H1 (cell line): ENCODE measurements around the gene NAP1L1. TPM values are rescaled to one million over a fixed set of nuclear protein-coding genes. Genes with fewer than 3 reads are reported as not detected.

Experiments
- CTCF ChIA-PET: fragments of 300-600 bp; sonication (Branson Sonifier 250); formaldehyde crosslinking; loops from one replicate; lab custom pipeline; 2021; ENCODE audit not compliant: partially characterized antibody; lab: Charles Lee
- POLR2A ChIA-PET: fragments of 300-600 bp; sonication (Branson Sonifier 250); formaldehyde crosslinking; loops from one replicate; lab custom pipeline; 2021; ENCODE audit warnings: inconsistent platforms; ENCODE audit not compliant: partially characterized antibody; lab: Charles Lee
- DNase-seq, 2 experiments: peaks; one replicate each; pipeline versions ENCODE4 v3.0.0 to v3.0.0-alpha.2; 2010 to 2022; ENCODE audit warnings: low spot score in 2 of 2, low read depth in 1 of 2, mixed read lengths in 1 of 2
- FAIRE-seq: peaks from 2 replicates; lab custom pipeline; 2011; peaks lifted over from hg19 to GRCh38; lab: Jason Lieb, UNC
- H2AFZ ChIP-seq: 2 replicates; pipeline ENCODE4 v1.8.1; 2012; ENCODE audit warnings: low read length, inconsistent platforms
- H2AK5ac ChIP-seq: 2 replicates; pipeline ENCODE4 v1.6.1; 2013; ENCODE audit warnings: low read depth, low read length
- H2BK120ac ChIP-seq: replicated peaks from 2 replicates; pipeline ENCODE3; 2013; ENCODE audit warnings: low read depth, low read length, inconsistent platforms
- H2BK12ac ChIP-seq: 2 replicates; pipeline ENCODE4 v1.6.1; 2013; ENCODE audit warnings: low read depth, low read length
- H2BK15ac ChIP-seq: 2 replicates; pipeline ENCODE4 v1.6.1; 2013; ENCODE audit warnings: low read length
- H2BK20ac ChIP-seq: 2 replicates; pipeline ENCODE4 v1.6.1; 2013; ENCODE audit warnings: low read length
- H2BK5ac ChIP-seq: 2 replicates; pipeline ENCODE4 v1.6.1; 2013; ENCODE audit warnings: low read depth, low read length
- H3K14ac ChIP-seq: 2 replicates; pipeline ENCODE4 v1.6.1; 2013; ENCODE audit warnings: inconsistent platforms; ENCODE audit not compliant: insufficient read length
- H3K18ac ChIP-seq: 2 replicates; pipeline ENCODE4 v1.6.1; 2013; ENCODE audit warnings: low read length; ENCODE audit errors: extremely low read depth
- H3K23ac ChIP-seq: 2 replicates; pipeline ENCODE4 v1.6.1; 2013; ENCODE audit warnings: inconsistent platforms; ENCODE audit not compliant: insufficient read length
- H3K23me2 ChIP-seq: 2 replicates; pipeline ENCODE4 v1.6.1; 2013; ENCODE audit warnings: low read depth, low read length
- H3K27ac ChIP-seq: 2 replicates; pipeline ENCODE4 v1.6.1; 2011; ENCODE audit warnings: low read depth, low read length, inconsistent platforms
- H3K27me3 ChIP-seq, 4 experiments: replicated peaks in 1 of 4; 1 replicate in 1 of 4; 2 replicates in 3 of 4; pipeline versions ENCODE4 v1.6.1 to v1.8.1; 2011 to 2013; ENCODE audit warnings: low read length in 3 of 4, mild to moderate bottlenecking in 3 of 4, inconsistent platforms in 2 of 4, mixed read lengths in 2 of 4, moderate library complexity in 1 of 4; ENCODE audit not compliant: control insufficient read depth in 3 of 4, insufficient read depth in 3 of 4; ENCODE audit errors: extremely low read depth in 1 of 4
- H3K36me3 ChIP-seq, 4 experiments: 2 replicates each; pipeline versions ENCODE4 v1.6.1 to v1.8.1; 2011 to 2013; ENCODE audit warnings: mild to moderate bottlenecking in 4 of 4, low read length in 3 of 4, moderate library complexity in 2 of 4, control low read depth in 1 of 4, inconsistent platforms in 1 of 4; ENCODE audit not compliant: insufficient read depth in 4 of 4, control insufficient read depth in 2 of 4
- H3K4ac ChIP-seq: replicated peaks from 2 replicates; pipeline ENCODE3; 2013; ENCODE audit warnings: low read length, low read depth, mixed read lengths, inconsistent platforms; ENCODE audit not compliant: insufficient read length
- H3K4me1 ChIP-seq, 4 experiments: replicated peaks in 1 of 4; 1 replicate in 1 of 4; 2 replicates in 3 of 4; pipeline versions ENCODE4 v1.6.1 to v1.8.1; 2011 to 2013; ENCODE audit warnings: low read length in 3 of 4, inconsistent platforms in 2 of 4, mixed read lengths in 1 of 4; ENCODE audit not compliant: insufficient read depth in 4 of 4, control insufficient read depth in 3 of 4
- H3K4me2 ChIP-seq, 2 experiments: 2 replicates each; pipeline versions ENCODE4 v1.6.1 to v1.8.1; 2011 to 2013; ENCODE audit warnings: low read depth in 2 of 2, low read length in 2 of 2, control low read depth in 1 of 2, inconsistent platforms in 1 of 2, mild to moderate bottlenecking in 1 of 2; ENCODE audit not compliant: insufficient read depth in 1 of 2
- H3K4me3 ChIP-seq, 4 experiments: fragments of 200-600, 300-600 bp in 1 of 4; sonication (generic), shearing (Covaris generic), sonication (Bioruptor Twin) in 1 of 4; 2 replicates each; pipeline versions ENCODE4 v1.5.1 to v1.8.1; 2011 to 2016; ENCODE audit warnings: low read length in 4 of 4, low read depth in 3 of 4, control low read depth in 2 of 4, inconsistent platforms in 2 of 4, mild to moderate bottlenecking in 2 of 4, mixed read lengths in 1 of 4, moderate library complexity in 1 of 4; ENCODE audit not compliant: insufficient read depth in 2 of 4; ENCODE audit errors: extremely low read depth in 1 of 4
- H3K56ac ChIP-seq: replicated peaks from 2 replicates; pipeline ENCODE3; 2013; ENCODE audit warnings: low read depth, mild to moderate bottlenecking, mixed read lengths, low read length, inconsistent platforms; ENCODE audit not compliant: insufficient read length
- H3K79me1 ChIP-seq: 2 replicates; pipeline ENCODE4 v1.6.1; 2013; ENCODE audit warnings: low read depth, low read length, control low read depth
- H3K79me2 ChIP-seq, 2 experiments: 2 replicates each; pipeline versions ENCODE4 v1.6.1 to v1.8.1; 2012 to 2013; ENCODE audit warnings: low read length in 2 of 2, mild to moderate bottlenecking in 2 of 2, inconsistent platforms in 1 of 2; ENCODE audit not compliant: insufficient read depth in 2 of 2, control insufficient read depth in 1 of 2
- H3K9ac ChIP-seq, 4 experiments: replicated peaks in 1 of 4; 1 replicate in 1 of 4; 2 replicates in 3 of 4; pipeline versions ENCODE4 v1.6.1 to v1.8.1; 2011 to 2013; ENCODE audit warnings: low read depth in 3 of 4, low read length in 3 of 4, control low read depth in 2 of 4, mild to moderate bottlenecking in 2 of 4, moderate library complexity in 2 of 4, inconsistent platforms in 1 of 4; ENCODE audit errors: extremely low read depth in 1 of 4
- H3K9me3 ChIP-seq, 2 experiments: 2 replicates each; pipeline versions ENCODE4 v1.6.1 to v1.8.1; 2012 to 2013; ENCODE audit warnings: mild to moderate bottlenecking in 2 of 2, moderate library complexity in 2 of 2, control low read depth in 1 of 2, inconsistent platforms in 1 of 2, low read depth in 1 of 2, low read length in 1 of 2, mixed read lengths in 1 of 2; ENCODE audit not compliant: insufficient read depth in 2 of 2
- H4K20me1 ChIP-seq, 2 experiments: replicated peaks in 1 of 2; 2 replicates each; pipeline versions ENCODE3 to v1.8.1; 2011 to 2013; ENCODE audit warnings: inconsistent platforms in 2 of 2, low read length in 2 of 2, mild to moderate bottlenecking in 1 of 2; ENCODE audit not compliant: insufficient read depth in 2 of 2, control insufficient read depth in 1 of 2
- H4K5ac ChIP-seq: 2 replicates; pipeline ENCODE4 v1.6.1; 2013; ENCODE audit warnings: low read length, low read depth, mixed read lengths, inconsistent platforms; ENCODE audit not compliant: insufficient read length
- H4K8ac ChIP-seq: 2 replicates; pipeline ENCODE4 v1.8.0; 2013; ENCODE audit warnings: mild to moderate bottlenecking, moderate library complexity, low read length, inconsistent platforms; ENCODE audit not compliant: insufficient read depth; ENCODE audit errors: extremely low read depth
- H4K91ac ChIP-seq: replicated peaks from 2 replicates; pipeline ENCODE3; 2013; ENCODE audit warnings: low read length, mixed read lengths, inconsistent platforms; ENCODE audit not compliant: insufficient read length
- BCL11A ChIP-seq, 2 experiments: IDR thresholded peaks; one replicate each; pipeline ENCODE4 v1.6.1; 2011; ENCODE audit warnings: low read depth in 2 of 2, low read length in 2 of 2, mild to moderate bottlenecking in 2 of 2
- KDM4A ChIP-seq: IDR thresholded peaks from one replicate; pipeline ENCODE4 v1.7.1; 2012; ENCODE audit warnings: low read depth, mild to moderate bottlenecking, moderate library complexity, low read length, inconsistent platforms; ENCODE audit not compliant: severe bottlenecking
- KDM5A ChIP-seq: fragments of 200-600 bp; IDR thresholded peaks from 2 replicates; pipeline ENCODE4 v1.7.1; 2012; ENCODE audit warnings: mild to moderate bottlenecking, low read length, inconsistent platforms, mixed read lengths
- SIN3A ChIP-seq, 2 experiments: IDR thresholded peaks in 1 of 2; conservative IDR thresholded peaks in 1 of 2; 2 replicates each; pipeline ENCODE4 v1.6.1; 2011 to 2012; ENCODE audit warnings: low read length in 2 of 2, improper control_type of control experiment in 1 of 2, low read depth in 1 of 2, mild to moderate bottlenecking in 1 of 2
- SUZ12 ChIP-seq: fragments of 200-600 bp; sonication (generic); IDR thresholded peaks from 2 replicates; pipeline ENCODE4 v1.6.1; 2012; ENCODE audit warnings: mild to moderate bottlenecking, inconsistent platforms, low read length, moderate library complexity, mixed read lengths
- WGBS, 2 experiments: shearing (Covaris generic) in 1 of 2; methylation state at CpG; one replicate each; pipeline versions ENCODE4 v1.1.6 to v1.1.7; 2013 to 2015; ENCODE audit warnings: low lambda C conversion rate in 2 of 2, mixed read lengths in 2 of 2, inconsistent platforms in 1 of 2, low coverage in 1 of 2, missing lambda C conversion rate in 1 of 2; ENCODE audit not compliant: insufficient replicate concordance in 2 of 2, insufficient coverage in 1 of 2, insufficient read length in 1 of 2; ENCODE audit errors: extremely low coverage in 1 of 2, missing lambda C conversion rate in 1 of 2; 5-methylcytosine and 5-hydroxymethylcytosine counted together
- polyA plus RNA-seq, 7 experiments: library from polyadenylated mRNA; depleted of rRNA in 3 of 7; stranded (reverse) in 5 of 7; unstranded in 2 of 7; fragments of >200 nt in 5 of 7; fragments of 200-250 nt in 2 of 7; gene quantifications; 1 replicate in 5 of 7; 2 replicates in 1 of 7; 4 replicates in 1 of 7; pipeline versions ENCODE4 v1.2.1 to v1.2.3, GENCODE V29; 2011 to 2013; ENCODE audit warnings: missing spikeins in 2 of 7, mixed read lengths in 2 of 7
- total RNA-seq: library from RNA; stranded (reverse); fragmentation: NEBNext Ultra II Directional; extraction: Animal tissue kit (Norgen Biotek cat#: 25700); gene quantifications from 2 replicates; pipeline ENCODE4 v1.2.1, GENCODE V29; 2021

NAP1L1 gene
- total and polyA plus RNA-seq, 2 of the 8 experiments (the other 6 are each of a cell fraction or from before 2014, with no cell fraction given): 202 to 1,159 TPM

GRCh38 chr12:76007640-76008039 lies 76.8 kb downstream of the NAP1L1 start:
- DNase-seq: no peak

More at GRCh38 chr12:76007640-76008039, 76.8 kb downstream of the NAP1L1 start:
- Histone ChIP-seq H4K91ac (peak overlapping the region; percentile 37), H2BK20ac (peak overlapping the region; percentile 99; the same call in 1 of the 2 replicates), H3K4me2 (no peak overlapping the region; a peak in 1 of 4 replicates), H3K79me2 (no peaks in the 10 kb centered on the region; a peak in 1 of 4 replicates), H3K23me2 (peaks cover 6% of the 10 kb centered on the region; the same call in 1 of the 2 replicates), H2BK5ac (peak overlapping the region; percentile 62; the same call in 1 of the 2 replicates), H2AK5ac (peak overlapping the region; percentile 99), H3K4me1 (peaks cover 0 to 7% (median 5%) of the 10 kb centered on the region in 4 experiments; a peak in 6 of 7 replicates), H3K27me3 (no peaks in the 10 kb centered on the region), H3K14ac (no peak overlapping the region), H4K20me1 (peaks cover 0 to 3% of the 10 kb centered on the region in 2 experiments), H2BK120ac (no peak overlapping the region), H3K18ac (no peak overlapping the region), H3K56ac (no peak overlapping the region), H3K27ac (no peak overlapping the region), H3K4ac (peak overlapping the region; percentile 12), H4K5ac (no peak overlapping the region), H3K79me1 (no peaks in the 10 kb centered on the region; the same call in none of the 2 replicates), H2BK15ac (peak overlapping the region; percentile 96), H2BK12ac (peak overlapping the region; percentile 91; the same call in 1 of the 2 replicates), H3K4me3 (no peak overlapping the region), H3K9me3 (peaks cover 4 to 6% of the 10 kb centered on the region in 2 experiments; a peak in 3 of 4 replicates), H3K9ac (no peak overlapping the region), H2AFZ (no peak overlapping the region), H3K23ac (no peak overlapping the region), H3K36me3 (peaks cover 0 to 3% (median 0%) of the 10 kb centered on the region in 4 experiments; a peak in 1 of 8 replicates), H4K8ac (no peak overlapping the region)
- ChIA-PET POLR2A (no interaction called here), CTCF (no interaction called here)
- WGBS, 2 experiments: 79% methylated on average over 8 of the region's 8 CpGs; no CpG with 5 or more reads in 1 of the 2 experiments
- no peak for FAIRE-seq
- TF ChIP-seq BCL11A (IDR thresholded peaks at IDR 0.05; ENCODE audit: low read depth in 2 of 2, low read length in 2 of 2): no peak
- no peak for TF ChIP-seq SUZ12
- TF ChIP-seq KDM5A: no peak
- no peak for TF ChIP-seq SIN3A (conservative IDR thresholded peaks at IDR 0.05 in 1 of 2, IDR thresholded peaks at IDR 0.05 in 1 of 2; ENCODE audit: low read depth in 1 of 2, low read length in 2 of 2)
- TF ChIP-seq KDM4A: no peak
